Activated CD8-positive, alpha-beta memory T cell treated with anti-CD3 and anti-CD28 coated beads for 1 hour (primary cell): ENCODE data around the gene EPHB2.

ENCODE experiments used
- DNase-seq, 2 donors: peaks; one replicate each; pipeline ENCODE4 v3.0.0-alpha.2; 2020; ENCODE audit warnings: low read depth in 1 of 2; ENCODE audit errors: extremely low read depth in 1 of 2

EPHB2 gene

DNA sequence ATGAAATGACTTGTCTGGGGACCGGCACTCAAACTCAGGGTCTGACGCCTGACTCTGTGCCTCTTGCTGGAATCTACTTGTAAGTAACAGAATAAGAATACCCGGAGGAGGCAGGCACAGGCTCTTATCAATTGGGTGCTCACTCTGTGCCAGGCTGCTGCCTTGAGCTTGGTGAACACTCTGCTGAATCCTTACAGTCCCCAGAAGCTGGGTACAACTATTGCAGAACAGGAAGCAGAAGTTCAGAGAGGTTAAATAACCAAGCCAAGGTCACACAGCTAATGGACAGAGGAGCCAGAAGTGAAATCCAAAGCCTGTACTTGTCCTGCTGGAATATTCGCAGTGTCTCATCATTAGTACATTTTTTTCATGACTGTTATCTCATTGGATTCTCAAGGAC, 86.0 kb downstream of the EPHB2 start:
- DNase-seq, result no peak

- DNase-seq, result no peak
Observed at GRCh38 chr1:22798083-22798482, 87.4 kb downstream of the EPHB2 start.

GRCh38 chr1:22799971-22800370, 89.3 kb downstream of the EPHB2 start:
- DNase-seq, result no peak

GRCh38 chr1:22800629-22801028, 90.0 kb downstream of the EPHB2 start:
- no peak for DNase-seq

DNA sequence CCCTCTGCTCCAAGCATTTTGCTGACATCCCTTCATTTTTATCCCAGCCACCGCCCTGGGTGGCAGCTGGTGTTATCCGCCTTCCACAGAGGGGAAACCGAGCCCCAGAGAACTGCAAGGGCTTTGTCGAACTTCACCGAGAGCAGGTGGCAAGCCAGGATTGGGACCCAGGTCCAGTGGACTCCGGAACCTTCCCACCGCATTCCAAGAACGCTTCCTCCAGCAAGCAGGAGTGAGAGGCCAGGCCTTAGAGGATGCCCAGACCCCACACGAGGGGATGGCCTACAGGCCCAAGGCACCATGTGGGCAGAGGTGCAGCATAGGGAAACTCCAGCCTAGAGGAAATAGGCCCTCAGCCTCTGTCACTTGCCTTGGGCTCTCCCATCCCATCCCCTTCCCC, 90.7 kb downstream of the EPHB2 start:
- no peak for DNase-seq

DNA sequence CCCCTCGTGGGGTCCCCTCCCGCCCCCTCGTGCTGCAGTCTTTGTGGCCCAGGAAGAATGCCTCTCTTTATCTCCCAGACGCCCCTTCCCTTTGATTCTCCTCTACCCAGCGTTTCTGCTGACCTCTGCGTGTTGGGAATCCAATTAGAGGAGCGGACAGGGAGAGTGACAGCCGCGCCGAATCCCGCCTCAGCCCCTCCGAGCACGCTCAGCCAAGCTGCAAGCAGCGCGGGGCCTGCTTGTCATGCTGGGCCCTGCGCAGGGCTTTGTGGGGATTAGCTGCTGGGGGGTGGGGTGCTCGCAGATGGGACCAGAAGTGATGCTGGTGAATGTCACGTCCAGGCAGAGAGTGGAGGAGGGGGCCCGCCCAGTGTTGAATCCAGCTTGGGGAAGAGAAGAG, 91.1 kb downstream of the EPHB2 start:
- no peak for DNase-seq

DNA sequence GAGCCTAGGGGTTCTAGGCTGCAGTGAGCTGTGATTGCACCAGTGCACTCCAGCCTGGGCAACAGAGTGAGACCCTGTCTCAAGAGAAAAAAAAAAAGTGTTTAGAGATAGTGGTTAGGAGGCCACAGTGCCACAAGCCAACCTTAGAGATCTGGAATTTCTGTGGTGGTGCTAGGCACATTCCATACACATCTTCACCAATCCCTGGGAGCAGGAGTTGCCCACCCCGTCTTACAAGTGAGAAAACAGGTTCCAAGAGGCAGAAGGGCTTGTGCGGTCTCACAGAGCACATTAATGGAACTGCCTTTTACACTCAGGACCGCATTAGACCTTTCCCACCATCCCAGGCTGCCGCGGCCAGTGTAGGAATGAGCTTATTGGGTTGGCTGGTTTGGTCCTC, 93.2 kb downstream of the EPHB2 start:
- no peak for DNase-seq

- DNase-seq, result no peak
Observed at GRCh38 chr1:22804406-22804805, 93.8 kb downstream of the EPHB2 start.

- DNase-seq, result no peak
Observed at GRCh38 chr1:22804969-22805671, 94.5 kb downstream of the EPHB2 start.

DNA sequence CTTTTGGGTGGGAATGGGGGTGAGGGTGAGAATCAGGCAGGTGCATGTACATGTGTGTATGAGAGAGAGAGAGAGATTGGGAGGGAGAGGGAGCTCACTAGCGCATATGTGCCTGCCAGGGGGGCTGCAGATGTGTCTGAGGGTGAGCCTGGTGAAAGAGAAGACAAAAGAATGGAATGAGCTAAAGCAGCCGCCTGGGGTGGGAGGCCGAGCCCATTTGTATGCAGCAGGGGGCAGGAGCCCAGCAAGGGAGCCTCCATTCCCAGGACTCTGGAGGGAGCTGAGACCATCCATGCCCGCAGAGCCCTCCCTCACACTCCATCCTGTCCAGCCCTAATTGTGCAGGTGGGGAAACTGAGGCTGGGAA, 95.0 kb downstream of the EPHB2 start:
- no peak for DNase-seq

- DNase-seq, result no peak
Observed at GRCh38 chr1:22806584-22806983, 95.9 kb downstream of the EPHB2 start.

GRCh38 chr1:22807340-22807739, 96.7 kb downstream of the EPHB2 start:
- no peak for DNase-seq

DNA sequence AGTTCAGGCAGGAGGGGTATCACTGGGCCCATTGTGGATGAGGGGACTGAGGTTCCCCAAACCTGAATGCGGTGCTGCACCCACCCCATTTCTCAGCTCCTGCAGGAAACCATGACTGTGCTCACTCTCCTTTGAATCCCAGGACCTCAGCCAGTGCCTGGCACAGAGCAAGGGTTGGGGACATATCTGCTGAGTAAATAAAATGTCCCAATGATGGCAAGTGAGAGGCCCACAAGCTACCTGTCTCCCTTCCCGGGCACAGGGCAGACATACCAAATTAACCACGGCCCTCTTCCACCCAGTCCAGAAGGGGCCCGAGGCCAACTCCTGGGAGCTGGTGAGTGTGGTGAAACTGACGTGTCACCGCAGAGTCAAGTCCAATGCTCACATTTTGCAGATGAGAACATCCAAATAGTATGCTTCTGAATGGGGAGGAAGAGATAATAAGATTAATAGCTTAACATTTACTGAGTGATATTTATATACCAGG, 97.6 kb downstream of the EPHB2 start:
- DNase-seq, result no peak

DNA sequence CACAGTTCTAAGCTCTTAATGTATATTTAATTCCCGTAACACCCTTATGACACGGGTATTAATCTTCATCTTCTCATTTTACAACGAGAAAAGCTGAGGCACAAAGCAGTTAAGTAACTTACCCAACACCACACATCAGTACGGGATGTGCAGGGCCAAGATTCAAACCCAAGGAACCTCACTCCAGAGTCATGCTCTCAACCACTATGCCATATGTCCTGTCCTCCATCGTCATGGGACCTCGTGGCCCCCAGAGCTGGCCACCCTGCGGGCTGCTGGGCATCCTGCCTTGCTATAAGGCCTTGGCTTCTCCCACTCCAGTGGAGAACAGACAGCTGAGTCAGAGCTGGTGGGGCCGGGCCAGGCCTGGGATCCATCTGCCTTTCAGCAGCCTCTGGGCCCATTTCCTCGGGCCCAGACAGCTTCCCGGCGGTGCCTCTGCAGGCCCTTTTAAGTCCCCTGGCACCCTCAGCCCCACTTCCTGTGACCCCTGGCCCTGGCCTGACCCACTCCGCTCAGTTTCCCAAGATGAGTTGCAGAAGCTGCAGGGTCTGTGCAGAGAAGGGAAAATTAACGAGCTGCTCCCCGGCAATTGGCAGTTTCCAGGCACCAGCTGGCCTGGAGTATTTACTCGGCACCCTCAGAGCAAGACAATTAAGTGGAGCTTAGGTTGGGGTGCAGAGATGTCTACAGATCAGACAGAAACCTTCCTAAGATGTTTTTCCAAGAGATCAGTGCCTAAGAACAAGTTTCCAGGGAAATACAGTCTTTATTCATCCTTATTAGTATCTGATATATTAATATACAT, 98.2 kb downstream of the EPHB2 start:
- no peak for DNase-seq

- no peak for DNase-seq
Observed at GRCh38 chr1:22809783-22810182, 99.1 kb downstream of the EPHB2 start.

DNA sequence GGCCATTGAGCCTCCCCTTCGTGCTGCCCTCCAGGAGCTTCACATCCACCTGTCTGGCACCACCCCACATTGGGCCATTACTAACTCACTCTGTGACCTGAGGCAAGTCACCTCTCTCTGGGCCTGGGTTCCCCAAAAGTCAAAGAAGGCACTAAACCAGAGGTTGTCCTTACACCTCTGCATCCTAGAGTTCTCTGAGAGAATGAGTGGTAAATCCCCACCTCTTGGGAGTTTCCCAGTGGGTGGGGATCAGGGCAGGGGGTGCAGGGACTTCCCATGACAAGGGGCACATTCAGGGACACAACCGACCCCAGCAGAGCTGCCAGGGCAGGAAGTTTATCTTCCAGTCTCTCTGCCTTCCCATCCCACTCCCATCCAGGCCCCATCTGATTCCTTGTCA, 99.7 kb downstream of the EPHB2 start:
- no peak for DNase-seq

- no peak for DNase-seq
Observed at GRCh38 chr1:22812092-22812880, 101.6 kb downstream of the EPHB2 start.

DNA sequence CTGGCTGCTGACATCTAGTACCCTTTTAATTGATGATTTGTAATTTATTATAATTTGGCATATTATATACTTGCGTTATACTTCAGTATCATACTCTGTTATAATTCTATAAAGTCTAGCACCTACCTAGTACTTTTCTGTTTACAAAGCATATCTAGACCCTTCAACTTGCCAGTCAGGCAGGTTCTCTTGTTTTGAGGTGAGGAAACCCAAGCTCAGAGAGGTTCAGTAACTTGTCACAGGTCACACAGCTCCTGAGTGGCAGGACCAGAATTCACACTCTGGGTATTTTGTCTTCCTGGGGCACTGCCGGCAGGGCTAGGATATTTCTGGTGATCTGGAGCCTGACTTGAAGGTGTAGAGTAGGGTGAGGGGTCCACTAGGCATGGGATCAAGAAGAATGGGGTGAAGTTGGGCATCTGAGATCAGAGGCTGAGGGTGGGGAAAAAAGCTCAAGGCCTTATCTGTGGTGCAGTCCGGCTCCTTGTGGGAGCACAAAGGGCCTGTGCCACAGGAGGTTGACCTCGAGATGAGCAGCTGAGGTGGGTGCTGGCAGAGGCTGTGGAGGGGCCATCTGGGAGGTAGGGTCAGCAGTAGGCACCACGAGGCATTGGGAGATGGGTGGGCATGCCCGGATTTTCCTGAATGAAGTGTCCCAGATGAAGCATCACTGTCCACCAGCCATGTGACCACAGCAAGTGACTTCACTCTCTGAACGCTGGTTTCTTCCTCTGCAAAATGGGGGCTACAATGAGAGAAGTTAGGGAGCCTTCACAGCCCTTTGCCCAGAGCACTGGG, 102.6 kb downstream of the EPHB2 start:
- DNase-seq, result no peak

DNA sequence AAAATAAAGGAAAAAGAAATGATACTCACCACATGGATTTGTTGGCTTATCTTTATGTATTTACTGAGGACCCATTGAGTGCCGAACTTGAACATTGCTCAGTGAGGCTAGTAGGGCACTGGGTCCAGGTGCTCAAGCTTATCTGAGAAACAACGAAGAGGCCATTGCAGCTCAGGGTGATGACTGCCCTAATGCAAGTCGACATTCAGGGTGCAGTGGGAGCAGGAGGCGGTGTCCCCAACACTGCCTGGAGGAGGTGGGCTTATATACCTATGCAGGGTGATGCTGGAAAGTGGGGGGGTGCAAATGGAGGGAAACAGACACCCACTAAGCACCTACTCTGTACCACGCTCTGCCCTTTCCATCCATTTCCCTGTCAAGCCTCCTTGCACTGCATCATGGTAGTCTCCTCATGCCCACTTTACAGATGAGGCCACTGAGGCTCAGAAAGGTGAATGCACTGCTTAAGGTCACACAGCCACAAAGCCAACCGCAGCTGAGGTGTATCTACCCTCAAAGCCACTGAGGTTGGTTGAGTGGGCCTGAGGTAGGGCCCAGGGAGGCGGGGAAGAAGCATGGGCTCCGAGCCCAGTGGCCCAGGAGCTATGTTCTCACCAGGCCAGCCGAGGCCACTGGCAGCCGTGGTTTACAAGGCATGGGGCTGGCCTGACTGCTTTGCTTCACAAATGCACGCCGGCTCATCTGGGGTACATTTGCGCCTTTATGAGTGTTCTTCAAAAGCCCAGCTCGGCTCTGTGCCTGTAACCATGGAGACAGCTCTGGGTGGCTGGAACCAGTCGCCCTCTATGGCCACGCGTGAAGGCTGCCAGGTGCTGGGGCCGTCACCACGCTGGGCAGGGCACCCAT, 103.8 kb downstream of the EPHB2 start:
- DNase-seq, result no peak

- DNase-seq, result no peak
Observed at GRCh38 chr1:22815043-22815365, 104.4 kb downstream of the EPHB2 start.
